ENCODE measurements around the gene LMLN. TPM values are rescaled to one million over a fixed set of nuclear protein-coding genes. Genes with fewer than 3 reads are reported as not detected.
A peak's percentile ranks its signal among the peaks of the same experiment; 100 is the strongest.

LMLN gene
- polyA plus RNA-seq, 1 donor (not counting 4 experiments of a cell fraction or from before 2014, with no cell fraction given): 5.2 TPM

DNA sequence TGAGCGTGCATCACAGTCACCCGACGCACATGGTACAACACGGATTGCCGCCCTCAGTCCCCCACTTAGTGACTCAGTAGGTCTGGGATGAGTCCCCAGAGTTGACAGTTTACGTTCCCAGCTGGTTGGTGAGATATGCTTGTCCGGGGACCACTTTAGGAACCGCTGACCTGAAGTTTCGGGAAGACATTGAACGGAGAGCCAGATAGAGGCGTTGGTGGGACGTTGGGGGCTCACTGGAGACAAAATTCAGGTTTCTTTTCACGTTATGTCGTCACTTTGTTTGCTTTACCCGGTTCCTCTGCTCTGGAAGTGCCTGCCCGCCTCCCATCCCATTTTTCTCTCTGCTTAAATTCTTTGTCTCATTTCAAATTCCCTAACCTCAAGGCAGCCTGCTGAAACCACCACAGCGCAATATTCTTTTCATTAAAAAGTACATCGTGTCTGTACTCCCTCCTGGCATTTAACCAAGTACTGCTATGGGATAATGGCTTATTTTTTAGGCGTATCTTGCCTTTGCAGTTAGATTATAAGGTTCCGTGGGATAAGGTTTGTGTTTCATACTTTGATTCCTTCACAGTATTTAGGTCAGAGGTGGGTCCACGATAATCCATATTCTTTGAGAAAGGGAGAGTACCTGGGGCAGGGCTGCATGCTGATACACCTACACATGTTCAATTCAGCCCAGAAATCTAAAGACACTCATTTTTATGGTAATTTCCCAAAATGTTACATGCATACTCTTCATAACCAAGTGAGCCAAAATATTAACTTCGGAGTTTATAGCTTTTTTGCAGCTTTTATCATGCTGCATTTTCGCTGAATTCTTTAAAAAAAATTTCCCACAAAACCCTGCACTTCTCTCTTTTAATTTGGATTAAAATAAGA is 921 bp downstream of the LMLN start:
- H3K4me2 ChIP-seq (ENCODE audit: control insufficient read depth, extremely low read depth, insufficient read depth, low read depth, low read length): peak overlapping the region; percentile 87
- peak overlapping the region; percentile 84 for H3K27ac ChIP-seq (ENCODE audit: control insufficient read depth, insufficient read depth, low read length)
- H3K79me2 ChIP-seq (ENCODE audit: control insufficient read depth, insufficient read depth, low read length): no peaks in the 10 kb centered on the region
- peaks cover 24% of the 10 kb centered on the region for H3K4me1 ChIP-seq (ENCODE audit: control insufficient read depth, extremely low read depth, insufficient read depth, low read length)
- no peaks in the 10 kb centered on the region for H4K20me1 ChIP-seq (ENCODE audit: control insufficient read depth, extremely low read depth, insufficient read depth, low read length)
- no peaks in the 10 kb centered on the region for H3K9me3 ChIP-seq (ENCODE audit: control insufficient read depth, low read depth, low read length)
- DNase-seq (ENCODE audit: low read depth, low spot score) (no peak), FAIRE-seq (no peak)
- H3K27me3 ChIP-seq (ENCODE audit: control insufficient read depth, extremely low read depth, insufficient read depth, low read length): no peaks in the 10 kb centered on the region
- no peaks in the 10 kb centered on the region for H3K9me1 ChIP-seq (ENCODE audit: control insufficient read depth, extremely low read depth, insufficient read depth, low read length)
- peak overlapping the region; percentile 86 for H3K9ac ChIP-seq (ENCODE audit: control insufficient read depth, extremely low read depth, insufficient read depth, low read length)
- H3K4me3 ChIP-seq (ENCODE audit: control insufficient read depth in 2 of 3, extremely low read depth in 1 of 3, insufficient read depth in 2 of 3, low read depth in 1 of 3, low read length in 3 of 3): peak overlapping the region; percentile 50 to 86 (median 83)
- dilution Hi-C loops (cut with MboI; ENCODE audit: extremely low pct_ligation_motif_present, low sequenced_read_pairs): no loop called here
- TF ChIP-seq EZH2 (IDR thresholded peaks at IDR 0.05; ENCODE audit: low read length) (no peak), CTCF (optimal IDR thresholded peaks at IDR 0.05 in 1 of 3, IDR thresholded peaks at IDR 0.05 in 1 of 3, conservative IDR thresholded peaks at IDR 0.05 in 1 of 3; ENCODE audit: extremely low read depth in 1 of 3, insufficient read depth in 2 of 3, low read length in 3 of 3) (no peak)
- H2AFZ ChIP-seq (ENCODE audit: control insufficient read depth, low read length): peak overlapping the region; percentile 96
- peaks cover 0 to 5% of the 10 kb centered on the region in 2 experiments for H3K36me3 ChIP-seq (ENCODE audit: control insufficient read depth in 2 of 2, extremely low read depth in 1 of 2, insufficient read depth in 2 of 2, low read length in 2 of 2)

DNA sequence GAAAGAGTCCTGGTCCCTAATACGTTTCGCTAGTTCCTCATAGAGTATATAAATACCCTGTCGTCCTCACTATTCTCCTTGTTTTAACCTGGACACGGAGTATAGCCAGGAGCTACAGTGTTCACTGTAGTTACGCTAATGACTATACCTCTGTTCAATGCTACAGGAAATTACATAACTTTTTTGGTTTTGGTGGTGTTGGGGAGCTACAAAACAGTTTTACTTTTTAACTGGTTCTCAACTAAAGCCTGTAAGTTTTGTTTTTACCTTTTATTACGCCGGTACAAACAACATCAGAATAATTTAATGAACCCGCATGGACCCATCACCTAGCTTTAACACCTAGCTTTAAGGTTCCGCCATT is 1.5 kb downstream of the LMLN start:
- peaks cover 24% of the 10 kb centered on the region for H3K4me1 ChIP-seq (ENCODE audit: control insufficient read depth, extremely low read depth, insufficient read depth, low read length)
- no peak overlapping the region for H3K4me3 ChIP-seq (ENCODE audit: control insufficient read depth in 2 of 3, extremely low read depth in 1 of 3, insufficient read depth in 2 of 3, low read depth in 1 of 3, low read length in 3 of 3)
- H3K9me1 ChIP-seq (ENCODE audit: control insufficient read depth, extremely low read depth, insufficient read depth, low read length): no peaks in the 10 kb centered on the region
- no peaks in the 10 kb centered on the region for H4K20me1 ChIP-seq (ENCODE audit: control insufficient read depth, extremely low read depth, insufficient read depth, low read length)
- H3K27ac ChIP-seq (ENCODE audit: control insufficient read depth, insufficient read depth, low read length): no peak overlapping the region
- H3K36me3 ChIP-seq (ENCODE audit: control insufficient read depth in 2 of 2, extremely low read depth in 1 of 2, insufficient read depth in 2 of 2, low read length in 2 of 2): peaks cover 0 to 2% of the 10 kb centered on the region in 2 experiments
- no peak overlapping the region for H2AFZ ChIP-seq (ENCODE audit: control insufficient read depth, low read length)
- no peaks in the 10 kb centered on the region for H3K79me2 ChIP-seq (ENCODE audit: control insufficient read depth, insufficient read depth, low read length)
- no peak for TF ChIP-seq EZH2 (IDR thresholded peaks at IDR 0.05; ENCODE audit: low read length)
- no peak for TF ChIP-seq CTCF (optimal IDR thresholded peaks at IDR 0.05 in 1 of 3, IDR thresholded peaks at IDR 0.05 in 1 of 3, conservative IDR thresholded peaks at IDR 0.05 in 1 of 3; ENCODE audit: extremely low read depth in 1 of 3, insufficient read depth in 2 of 3, low read length in 3 of 3)
- DNase-seq (ENCODE audit: low read depth, low spot score): no peak
- no peaks in the 10 kb centered on the region for H3K27me3 ChIP-seq (ENCODE audit: control insufficient read depth, extremely low read depth, insufficient read depth, low read length)
- H3K9me3 ChIP-seq (ENCODE audit: control insufficient read depth, low read depth, low read length): no peaks in the 10 kb centered on the region
- dilution Hi-C loops (cut with MboI; ENCODE audit: extremely low pct_ligation_motif_present, low sequenced_read_pairs): no loop called here
- H3K4me2 ChIP-seq (ENCODE audit: control insufficient read depth, extremely low read depth, insufficient read depth, low read depth, low read length): peak overlapping the region; percentile 87
- no peak for FAIRE-seq
- no peak overlapping the region for H3K9ac ChIP-seq (ENCODE audit: control insufficient read depth, extremely low read depth, insufficient read depth, low read length)

Measured in keratinocyte (primary cell).